Tibial nerve (tissue), 4 donors: ENCODE results near the gene FAM114A1.

Source experiments
- EP300 ChIP-seq, 2 donors: sonication (generic); formaldehyde crosslinking; IDR thresholded peaks; one replicate each; pipeline ENCODE4 v1.6.1; 2017; ENCODE audit warnings: antibody characterized with exemption in 2 of 2, mild to moderate bottlenecking in 1 of 2
- POLR2A ChIP-seq, 2 donors: fragments of 450-650 bp; IDR thresholded peaks; one replicate each; pipeline ENCODE4 v1.6.1; 2017; ENCODE audit warnings: antibody characterized with exemption in 2 of 2, mild to moderate bottlenecking in 2 of 2, moderate library complexity in 2 of 2
- TF ChIP-seq, protein P1 (sequence below), 5 experiments: fragments of 200-600 bp in 3 of 5; fragments of 450-650 bp in 2 of 5; sonication (generic) in 3 of 5; IDR thresholded peaks; one replicate each; pipeline ENCODE4 v1.5.1; 2016 to 2019; ENCODE audit warnings: antibody characterized with exemption in 5 of 5, mild to moderate bottlenecking in 3 of 5, moderate library complexity in 2 of 5

DNA sequence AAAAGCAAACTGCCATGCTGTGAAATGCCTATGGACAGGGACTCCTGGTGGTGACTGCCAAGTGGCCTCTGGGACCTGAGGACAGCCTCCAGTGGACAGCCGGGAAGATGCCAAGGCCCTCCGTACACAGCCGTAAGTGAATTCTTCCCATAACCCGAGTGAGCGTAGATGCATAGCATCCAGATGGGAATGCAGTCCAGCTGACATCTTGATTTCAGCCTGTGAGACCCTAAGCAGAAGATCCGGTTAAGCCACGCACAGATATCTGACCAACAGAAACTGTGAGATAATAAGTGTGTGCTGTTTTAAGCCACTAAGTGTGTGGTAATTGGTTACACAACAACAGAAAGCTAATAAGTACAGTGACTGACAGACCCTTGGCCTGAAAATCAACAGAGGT lies 108.7 kb downstream of the FAM114A1 start:
- TF ChIP-seq, protein P1, sequence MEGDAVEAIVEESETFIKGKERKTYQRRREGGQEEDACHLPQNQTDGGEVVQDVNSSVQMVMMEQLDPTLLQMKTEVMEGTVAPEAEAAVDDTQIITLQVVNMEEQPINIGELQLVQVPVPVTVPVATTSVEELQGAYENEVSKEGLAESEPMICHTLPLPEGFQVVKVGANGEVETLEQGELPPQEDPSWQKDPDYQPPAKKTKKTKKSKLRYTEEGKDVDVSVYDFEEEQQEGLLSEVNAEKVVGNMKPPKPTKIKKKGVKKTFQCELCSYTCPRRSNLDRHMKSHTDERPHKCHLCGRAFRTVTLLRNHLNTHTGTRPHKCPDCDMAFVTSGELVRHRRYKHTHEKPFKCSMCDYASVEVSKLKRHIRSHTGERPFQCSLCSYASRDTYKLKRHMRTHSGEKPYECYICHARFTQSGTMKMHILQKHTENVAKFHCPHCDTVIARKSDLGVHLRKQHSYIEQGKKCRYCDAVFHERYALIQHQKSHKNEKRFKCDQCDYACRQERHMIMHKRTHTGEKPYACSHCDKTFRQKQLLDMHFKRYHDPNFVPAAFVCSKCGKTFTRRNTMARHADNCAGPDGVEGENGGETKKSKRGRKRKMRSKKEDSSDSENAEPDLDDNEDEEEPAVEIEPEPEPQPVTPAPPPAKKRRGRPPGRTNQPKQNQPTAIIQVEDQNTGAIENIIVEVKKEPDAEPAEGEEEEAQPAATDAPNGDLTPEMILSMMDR (IDR thresholded peaks at IDR 0.05) = no peak
- TF ChIP-seq POLR2A (IDR thresholded peaks at IDR 0.05) = no peak
- TF ChIP-seq EP300 (IDR thresholded peaks at IDR 0.05) = no peak
